Measurements from ENCODE around the gene SCN11A.

Gene SCN11A

DNA sequence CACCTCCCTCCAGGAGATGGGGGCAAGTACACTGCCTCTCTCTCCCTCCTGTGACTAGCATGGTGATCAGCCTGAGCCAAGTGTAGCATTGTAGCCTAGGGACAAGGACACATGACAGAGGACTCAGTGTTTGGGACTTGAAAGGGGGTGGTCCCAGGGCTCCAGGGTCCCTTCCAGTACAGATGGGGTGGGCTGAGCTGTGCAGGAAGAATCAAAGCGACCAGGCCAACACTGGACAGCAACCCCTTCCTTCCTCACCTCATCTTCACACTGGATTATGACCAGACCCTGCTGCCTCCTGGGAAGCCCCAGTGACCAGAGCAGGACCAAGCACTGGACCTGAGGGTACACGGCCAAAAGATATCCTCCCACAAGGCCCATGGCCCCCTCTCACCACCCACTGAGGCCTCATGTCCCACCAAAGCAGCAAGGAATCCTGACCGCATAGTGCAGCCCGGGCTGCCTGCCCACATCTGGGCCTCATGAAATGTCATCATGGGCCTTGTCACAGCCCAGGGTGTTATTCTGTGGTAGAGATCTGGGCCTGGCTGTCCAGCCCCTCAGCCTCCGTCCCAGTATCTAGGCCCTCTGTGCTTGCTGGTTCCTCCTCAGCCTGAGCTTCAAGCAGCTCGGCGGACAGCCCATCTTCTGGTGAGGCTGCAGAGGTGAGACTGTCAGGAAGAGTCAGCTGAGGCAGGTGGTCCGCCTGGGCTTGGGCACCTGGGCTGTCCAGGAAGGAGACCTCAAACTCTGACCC is 46.1 kb upstream of the SCN11A start:
- TF ChIP-seq CTCF (IDR thresholded peaks at IDR 0.05; ENCODE audit: control insufficient read depth, extremely low read depth, insufficient read depth): no peak
- no peak overlapping the region for H3K4me3 ChIP-seq (ENCODE audit: low read depth, low read length)
- DNase-seq (ENCODE audit: low read depth): no peak

- DNase-seq (ENCODE audit: low read depth): no peak
- no peak overlapping the region for H3K4me3 ChIP-seq (ENCODE audit: low read depth, low read length)
- no peak for TF ChIP-seq CTCF (IDR thresholded peaks at IDR 0.05; ENCODE audit: control insufficient read depth, extremely low read depth, insufficient read depth)
Measured at GRCh38 chr3:39096775-39097174, 45.0 kb upstream of the SCN11A start.

GRCh38 chr3:39095778-39096177 is 44.0 kb upstream of the SCN11A start:
- TF ChIP-seq CTCF (IDR thresholded peaks at IDR 0.05; ENCODE audit: control insufficient read depth, extremely low read depth, insufficient read depth): no peak
- DNase-seq (ENCODE audit: low read depth): no peak
- H3K4me3 ChIP-seq (ENCODE audit: low read depth, low read length): no peak overlapping the region

GRCh38 chr3:39094851-39095677 is 43.3 kb upstream of the SCN11A start:
- H3K4me3 ChIP-seq (ENCODE audit: low read depth, low read length): no peak overlapping the region
- DNase-seq (ENCODE audit: low read depth): no peak
- no peak for TF ChIP-seq CTCF (IDR thresholded peaks at IDR 0.05; ENCODE audit: control insufficient read depth, extremely low read depth, insufficient read depth)

- no peak for DNase-seq (ENCODE audit: low read depth)
- TF ChIP-seq CTCF (IDR thresholded peaks at IDR 0.05; ENCODE audit: control insufficient read depth, extremely low read depth, insufficient read depth): no peak
- H3K4me3 ChIP-seq (ENCODE audit: low read depth, low read length): no peak overlapping the region
Measured at GRCh38 chr3:39090922-39091321, 39.2 kb upstream of the SCN11A start.

GRCh38 chr3:39088889-39089288 is 37.1 kb upstream of the SCN11A start:
- TF ChIP-seq CTCF (IDR thresholded peaks at IDR 0.05; ENCODE audit: control insufficient read depth, extremely low read depth, insufficient read depth): no peak
- DNase-seq (ENCODE audit: low read depth): no peak

More at GRCh38 chr3:39088889-39089288, 37.1 kb upstream of the SCN11A start:
- no peak overlapping the region for H3K4me3 ChIP-seq (ENCODE audit: low read depth, low read length)
